ENCODE data around the gene LCN12.
A peak's percentile ranks its signal among the peaks of the same experiment; 100 is the strongest.

LCN12 gene

GRCh38 chr9:136974817-136975535 is 22.9 kb downstream of the LCN12 start:
- DNase-seq (ENCODE audit: low spot score), result peak; percentile 44

- peak; percentile 66 for DNase-seq (ENCODE audit: low spot score)
Observed at GRCh38 chr9:136975644-136976043, 23.6 kb downstream of the LCN12 start.

- DNase-seq (ENCODE audit: low spot score), result peak; percentile 35
Observed at GRCh38 chr9:136977223-136977622, 25.1 kb downstream of the LCN12 start, which contains the start of gene PTGDS. Gene PTGDS (plus strand): TSS chr9:136977504. CDS start chr9:136977579, 75 bp downstream.

GRCh38 chr9:136977649-136978072 is 25.6 kb downstream of the LCN12 start:
- no peak for DNase-seq (ENCODE audit: low spot score)

- DNase-seq (ENCODE audit: low spot score), result peak; percentile 43
Observed at GRCh38 chr9:136978073-136978864, 26.2 kb downstream of the LCN12 start.

- no peak for DNase-seq (ENCODE audit: low spot score)
Observed at GRCh38 chr9:136978865-136979544, 26.9 kb downstream of the LCN12 start.

- DNase-seq (ENCODE audit: low spot score), result no peak
Observed at GRCh38 chr9:136979769-136980587, 27.9 kb downstream of the LCN12 start.

- DNase-seq (ENCODE audit: low spot score), result no peak
Observed at GRCh38 chr9:136980669-136981478, 28.8 kb downstream of the LCN12 start.

- DNase-seq (ENCODE audit: low spot score), result no peak
Observed at GRCh38 chr9:136981588-136982231, 29.6 kb downstream of the LCN12 start.

- DNase-seq (ENCODE audit: low spot score), result no peak
Observed at GRCh38 chr9:136982232-136983051, 30.4 kb downstream of the LCN12 start, which contains the start of gene LCNL1. Gene LCNL1 (plus strand): TSS chr9:136982993. CDS start chr9:136983587, 594 bp downstream.

- no peak for DNase-seq (ENCODE audit: low spot score)
Observed at GRCh38 chr9:136983167-136983566, 31.1 kb downstream of the LCN12 start.

GRCh38 chr9:136983656-136984314 is 31.7 kb downstream of the LCN12 start:
- no peak for DNase-seq (ENCODE audit: low spot score)

GRCh38 chr9:136984464-136985026 is 32.5 kb downstream of the LCN12 start:
- DNase-seq (ENCODE audit: low spot score), result no peak

GRCh38 chr9:136985027-136985602 is 33.0 kb downstream of the LCN12 start:
- DNase-seq (ENCODE audit: low spot score), result no peak

- no peak for DNase-seq (ENCODE audit: low spot score)
Observed at GRCh38 chr9:136985853-136986252, 33.8 kb downstream of the LCN12 start.

- DNase-seq (ENCODE audit: low spot score), result no peak
Observed at GRCh38 chr9:136988872-136989271, 36.8 kb downstream of the LCN12 start.

GRCh38 chr9:136990242-136990911 is 38.3 kb downstream of the LCN12 start:
- no peak for DNase-seq (ENCODE audit: low spot score)

Data from cerebellar cortex (tissue), 1 donor.